Memory B cell (primary cell): ENCODE measurements around the gene COMT.

ENCODE experiments used
- ATAC-seq: fragments of 150-1000 bp; cut with Tn5 transposase; 2 replicates; pipeline ENCODE4 v1.10.0; 2021; ENCODE audit warnings: low read depth, mild to moderate bottlenecking, moderate library complexity
- DNase-seq, 2 donors: peaks; one replicate each; pipeline ENCODE4 v3.0.0; 2022; ENCODE audit warnings: low spot score in 2 of 2
- H3K27ac Mint-ChIP-seq: one replicate; pipeline ENCODE4 v1.8.0; 2022; ENCODE audit warnings: mild to moderate bottlenecking, moderate library complexity, mixed read lengths
- H3K27me3 Mint-ChIP-seq: one replicate; pipeline ENCODE4 v1.8.0; 2022; ENCODE audit warnings: mixed read lengths
- H3K36me3 Mint-ChIP-seq: one replicate; pipeline ENCODE4 v1.8.0; 2022; ENCODE audit warnings: mild to moderate bottlenecking, mixed read lengths
- H3K4me1 Mint-ChIP-seq: one replicate; pipeline ENCODE4 v1.8.0; 2022; ENCODE audit warnings: mixed read lengths
- H3K4me3 Mint-ChIP-seq: one replicate; pipeline ENCODE4 v1.8.0; 2022; ENCODE audit warnings: mild to moderate bottlenecking, moderate library complexity, mixed read lengths
- H3K9me3 Mint-ChIP-seq: one replicate; pipeline ENCODE4 v1.8.0; 2022; ENCODE audit warnings: mixed read lengths

COMT gene

GRCh38 chr22:19971276-19972124 lies 29.9 kb downstream of the COMT start:
- peaks cover 5% of the 10 kb centered on the region for H3K27me3 Mint-ChIP-seq
- peaks cover 7% of the 10 kb centered on the region for H3K4me1 Mint-ChIP-seq
- H3K4me3 Mint-ChIP-seq, result no peak overlapping the region
- ATAC-seq (no peak), DNase-seq (no peak)
- peaks cover 2% of the 10 kb centered on the region for H3K36me3 Mint-ChIP-seq
- H3K9me3 Mint-ChIP-seq, result no peaks in the 10 kb centered on the region
- H3K27ac Mint-ChIP-seq, result no peak overlapping the region

GRCh38 chr22:19972251-19972650 lies 30.7 kb downstream of the COMT start:
- Mint-ChIP-seq H3K9me3 (no peaks in the 10 kb centered on the region), H3K27ac (no peak overlapping the region), H3K27me3 (peaks cover 5% of the 10 kb centered on the region), H3K4me3 (no peak overlapping the region), H3K4me1 (peaks cover 7% of the 10 kb centered on the region), H3K36me3 (no peaks in the 10 kb centered on the region)
- ATAC-seq (no peak), DNase-seq (no peak)

- Mint-ChIP-seq H3K27me3 (peaks cover 5% of the 10 kb centered on the region), H3K4me1 (peaks cover 7% of the 10 kb centered on the region), H3K4me3 (no peak overlapping the region), H3K27ac (no peak overlapping the region), H3K9me3 (no peaks in the 10 kb centered on the region), H3K36me3 (no peaks in the 10 kb centered on the region)
- no peak for DNase-seq
- no peak for ATAC-seq
Measured at GRCh38 chr22:19972652-19973550, 31.3 kb downstream of the COMT start.

GRCh38 chr22:19973551-19974267 lies 32.1 kb downstream of the COMT start:
- Mint-ChIP-seq H3K36me3 (no peaks in the 10 kb centered on the region), H3K27ac (no peak overlapping the region)

GRCh38 chr22:19974268-19974861 lies 32.8 kb downstream of the COMT start:
- Mint-ChIP-seq H3K27me3 (peaks cover 5% of the 10 kb centered on the region), H3K9me3 (no peaks in the 10 kb centered on the region), H3K27ac (no peak overlapping the region), H3K36me3 (no peaks in the 10 kb centered on the region), H3K4me3 (no peak overlapping the region), H3K4me1 (peaks cover 7% of the 10 kb centered on the region)
- ATAC-seq (peak; percentile 52), DNase-seq (no peak)

More at GRCh38 chr22:19973551-19974267, 32.1 kb downstream of the COMT start:
- ATAC-seq (no peak), DNase-seq (no peak)
- Mint-ChIP-seq H3K9me3 (no peaks in the 10 kb centered on the region), H3K4me1 (peaks cover 7% of the 10 kb centered on the region), H3K4me3 (no peak overlapping the region), H3K27me3 (peaks cover 5% of the 10 kb centered on the region)

- Mint-ChIP-seq H3K36me3 (no peaks in the 10 kb centered on the region), H3K27me3 (peaks cover 5% of the 10 kb centered on the region), H3K4me3 (no peak overlapping the region), H3K27ac (no peak overlapping the region), H3K4me1 (peaks cover 7% of the 10 kb centered on the region), H3K9me3 (no peaks in the 10 kb centered on the region)
- DNase-seq (no peak), ATAC-seq (no peak)
Measured at GRCh38 chr22:19974935-19975706, 33.5 kb downstream of the COMT start.

GRCh38 chr22:19975707-19976035 lies 34.1 kb downstream of the COMT start:
- no peak for ATAC-seq
- Mint-ChIP-seq H3K27ac (no peak overlapping the region), H3K4me1 (peaks cover 7% of the 10 kb centered on the region), H3K36me3 (no peaks in the 10 kb centered on the region), H3K27me3 (peaks cover 5% of the 10 kb centered on the region), H3K4me3 (no peak overlapping the region), H3K9me3 (no peaks in the 10 kb centered on the region)
- no peak for DNase-seq

GRCh38 chr22:19976671-19977070 lies 35.1 kb downstream of the COMT start:
- H3K27me3 Mint-ChIP-seq, result peaks cover 5% of the 10 kb centered on the region
- H3K4me1 Mint-ChIP-seq, result peaks cover 7% of the 10 kb centered on the region
- no peaks in the 10 kb centered on the region for H3K9me3 Mint-ChIP-seq
- H3K4me3 Mint-ChIP-seq, result no peak overlapping the region
- DNase-seq, result no peak
- no peak for ATAC-seq
- no peak overlapping the region for H3K27ac Mint-ChIP-seq
- H3K36me3 Mint-ChIP-seq, result no peaks in the 10 kb centered on the region

- no peaks in the 10 kb centered on the region for H3K9me3 Mint-ChIP-seq
- H3K27me3 Mint-ChIP-seq, result peaks cover 5% of the 10 kb centered on the region
- peaks cover 7% of the 10 kb centered on the region for H3K4me1 Mint-ChIP-seq
- ATAC-seq, result no peak
- no peak overlapping the region for H3K27ac Mint-ChIP-seq
- no peak for DNase-seq
- no peak overlapping the region for H3K4me3 Mint-ChIP-seq
- no peaks in the 10 kb centered on the region for H3K36me3 Mint-ChIP-seq
Measured at GRCh38 chr22:19977296-19978243, 36.0 kb downstream of the COMT start.

- H3K4me3 Mint-ChIP-seq, result no peak overlapping the region
- DNase-seq (no peak), ATAC-seq (no peak)
- H3K27me3 Mint-ChIP-seq, result peaks cover 5% of the 10 kb centered on the region
- H3K4me1 Mint-ChIP-seq, result peaks cover 7% of the 10 kb centered on the region
- H3K9me3 Mint-ChIP-seq, result no peaks in the 10 kb centered on the region
- no peak overlapping the region for H3K27ac Mint-ChIP-seq
- H3K36me3 Mint-ChIP-seq, result no peaks in the 10 kb centered on the region
Measured at GRCh38 chr22:19978748-19979147, 37.2 kb downstream of the COMT start.

- ATAC-seq (no peak), DNase-seq (no peak)
- Mint-ChIP-seq H3K9me3 (no peaks in the 10 kb centered on the region), H3K4me1 (peaks cover 5% of the 10 kb centered on the region), H3K27ac (no peak overlapping the region), H3K4me3 (no peak overlapping the region), H3K27me3 (peaks cover 5% of the 10 kb centered on the region), H3K36me3 (no peaks in the 10 kb centered on the region)
Measured at GRCh38 chr22:19979712-19980493, 38.3 kb downstream of the COMT start.

GRCh38 chr22:19980766-19981165 lies 39.2 kb downstream of the COMT start:
- Mint-ChIP-seq H3K36me3 (no peaks in the 10 kb centered on the region), H3K4me1 (no peaks in the 10 kb centered on the region), H3K27me3 (peaks cover 2% of the 10 kb centered on the region), H3K4me3 (no peak overlapping the region), H3K27ac (no peak overlapping the region), H3K9me3 (no peaks in the 10 kb centered on the region)
- DNase-seq (no peak), ATAC-seq (no peak)
